Brain microvascular endothelial cell (primary cell): ENCODE measurements around the gene SERPINB8.

Experiments
- DNase-seq: peaks from one replicate; pipeline ENCODE4 v3.0.0-alpha.2; 2020
- H3K27ac ChIP-seq: fragments of 250-450 bp; sonication (Bioruptor Pico); 2 replicates; pipeline ENCODE4 v1.5.1; 2020; ENCODE audit warnings: mild to moderate bottlenecking, moderate library complexity
- H3K27me3 ChIP-seq: fragments of 250-450 bp; sonication (Bioruptor Pico); replicated peaks from 2 replicates; pipeline ENCODE4 v1.5.1; 2020; ENCODE audit warnings: mild to moderate bottlenecking
- H3K36me3 ChIP-seq: fragments of 250-450 bp; sonication (Bioruptor Pico); replicated peaks from 2 replicates; pipeline ENCODE4 v1.5.1; 2020; ENCODE audit warnings: mild to moderate bottlenecking
- H3K4me3 ChIP-seq: 2 replicates; pipeline ENCODE4 v1.5.1; 2011; ENCODE audit warnings: low read depth, mild to moderate bottlenecking, control low read depth, low read length, moderate library complexity
- in situ Hi-C: cut with HindIII; loops from 2 replicates; pipeline ENCODE4 v1.10.0; 2017; ENCODE audit warnings: low sequenced_read_pairs, low pct_ligation_motif_present
- TF ChIP-seq, protein P1 (sequence below): IDR thresholded peaks from 2 replicates; pipeline ENCODE4 v1.5.1; 2011; ENCODE audit warnings: low read depth, mild to moderate bottlenecking, moderate library complexity, low read length, control low read depth, inconsistent platforms; ENCODE audit errors: missing control alignments

The SERPINB8 gene

DNA sequence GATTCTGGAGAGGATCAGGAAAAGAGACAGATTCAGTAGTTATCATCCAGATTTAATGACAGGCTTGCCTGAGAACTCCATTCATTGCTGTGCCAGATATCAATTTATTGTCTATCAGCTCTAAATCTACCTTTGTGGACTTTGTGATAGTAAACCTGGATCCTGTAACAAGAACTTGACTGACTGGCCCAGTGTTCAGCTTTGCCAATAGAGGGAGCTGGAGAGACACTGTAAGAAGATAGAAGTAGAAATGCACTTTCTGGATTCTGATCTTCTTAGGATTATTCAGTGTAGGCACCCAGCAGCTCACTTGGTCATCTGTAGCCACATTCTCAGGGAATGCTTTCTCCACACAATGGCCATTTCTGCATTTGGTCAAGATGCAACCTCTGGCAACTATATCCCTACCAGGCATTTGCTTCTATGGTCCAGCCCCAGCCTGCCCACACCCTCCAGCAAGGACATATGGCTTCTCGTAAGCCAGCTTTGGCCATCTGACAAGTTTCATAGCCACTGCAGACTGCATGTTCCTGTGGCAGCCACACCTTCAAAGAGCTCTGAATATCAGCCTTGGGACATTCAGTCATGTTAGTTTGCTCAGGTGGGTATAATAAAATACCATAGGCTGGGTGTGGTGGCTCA, 6.1 kb upstream of the SERPINB8 start:
- DNase-seq = peak; percentile 54
- Histone ChIP-seq H3K27me3 (no peaks in the 10 kb centered on the region), H3K4me3 (no peak overlapping the region), H3K36me3 (no peaks in the 10 kb centered on the region), H3K27ac (no peak overlapping the region)
- in situ Hi-C loops = no loop called here
- TF ChIP-seq, protein P1, sequence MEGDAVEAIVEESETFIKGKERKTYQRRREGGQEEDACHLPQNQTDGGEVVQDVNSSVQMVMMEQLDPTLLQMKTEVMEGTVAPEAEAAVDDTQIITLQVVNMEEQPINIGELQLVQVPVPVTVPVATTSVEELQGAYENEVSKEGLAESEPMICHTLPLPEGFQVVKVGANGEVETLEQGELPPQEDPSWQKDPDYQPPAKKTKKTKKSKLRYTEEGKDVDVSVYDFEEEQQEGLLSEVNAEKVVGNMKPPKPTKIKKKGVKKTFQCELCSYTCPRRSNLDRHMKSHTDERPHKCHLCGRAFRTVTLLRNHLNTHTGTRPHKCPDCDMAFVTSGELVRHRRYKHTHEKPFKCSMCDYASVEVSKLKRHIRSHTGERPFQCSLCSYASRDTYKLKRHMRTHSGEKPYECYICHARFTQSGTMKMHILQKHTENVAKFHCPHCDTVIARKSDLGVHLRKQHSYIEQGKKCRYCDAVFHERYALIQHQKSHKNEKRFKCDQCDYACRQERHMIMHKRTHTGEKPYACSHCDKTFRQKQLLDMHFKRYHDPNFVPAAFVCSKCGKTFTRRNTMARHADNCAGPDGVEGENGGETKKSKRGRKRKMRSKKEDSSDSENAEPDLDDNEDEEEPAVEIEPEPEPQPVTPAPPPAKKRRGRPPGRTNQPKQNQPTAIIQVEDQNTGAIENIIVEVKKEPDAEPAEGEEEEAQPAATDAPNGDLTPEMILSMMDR = peak; percentile 93

DNA sequence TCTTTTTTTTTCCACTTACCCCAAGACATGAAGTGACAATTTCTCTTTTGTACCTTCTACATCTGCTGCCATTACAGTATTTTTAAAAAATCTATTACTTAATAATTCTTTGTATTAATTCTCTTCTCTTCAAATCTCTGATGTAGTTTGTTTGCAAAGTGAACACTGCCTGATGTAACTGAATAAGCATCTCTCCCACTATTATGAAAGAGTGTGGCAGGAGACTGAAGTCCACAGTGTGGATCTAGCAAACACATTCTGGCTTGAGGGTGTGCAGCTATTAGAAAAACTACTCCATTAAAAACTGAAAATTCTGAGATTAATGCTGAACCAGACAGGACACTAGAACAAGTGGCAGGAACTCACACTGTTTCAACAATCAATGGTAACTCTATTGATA, 5.0 kb upstream of the SERPINB8 start:
- H3K27me3 ChIP-seq = no peaks in the 10 kb centered on the region
- in situ Hi-C loops = no loop called here
- H3K27ac ChIP-seq = no peak overlapping the region
- no peak for DNase-seq
- H3K4me3 ChIP-seq = no peak overlapping the region
- TF ChIP-seq, protein P1 = no peak
- H3K36me3 ChIP-seq = no peaks in the 10 kb centered on the region

DNA sequence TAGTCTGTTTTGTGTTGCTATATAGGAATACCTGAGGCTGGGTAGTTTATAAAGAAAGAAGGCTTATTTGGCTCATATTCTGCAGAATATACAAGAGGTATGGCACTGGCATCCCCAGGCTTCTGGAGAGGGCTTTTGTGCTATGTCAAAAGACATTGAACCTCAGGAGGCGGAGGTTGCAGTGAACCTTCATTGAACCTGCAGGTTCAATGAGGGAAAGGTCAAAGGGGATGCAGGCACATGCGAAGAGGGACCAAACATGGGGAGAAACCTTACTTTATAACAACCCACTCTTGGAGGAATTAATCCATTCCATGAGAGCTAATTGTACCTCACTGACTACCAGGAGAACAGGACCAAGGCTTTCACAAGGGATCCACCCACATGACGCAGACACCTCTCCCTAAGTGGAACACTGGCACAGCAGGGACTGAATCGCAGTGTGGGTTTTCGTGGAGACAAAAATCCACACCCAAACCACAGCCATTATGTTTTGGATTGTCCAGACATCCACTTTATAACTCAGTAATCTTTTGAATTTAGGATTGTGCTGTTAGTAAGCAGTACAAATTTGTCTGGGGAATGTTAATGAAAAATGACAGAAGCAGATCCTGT, 4.1 kb upstream of the SERPINB8 start:
- DNase-seq = no peak
- no peak overlapping the region for H3K4me3 ChIP-seq
- TF ChIP-seq, protein P1 = no peak
- H3K27me3 ChIP-seq = no peaks in the 10 kb centered on the region
- in situ Hi-C loops = no loop called here
- no peaks in the 10 kb centered on the region for H3K36me3 ChIP-seq
- no peak overlapping the region for H3K27ac ChIP-seq

DNA sequence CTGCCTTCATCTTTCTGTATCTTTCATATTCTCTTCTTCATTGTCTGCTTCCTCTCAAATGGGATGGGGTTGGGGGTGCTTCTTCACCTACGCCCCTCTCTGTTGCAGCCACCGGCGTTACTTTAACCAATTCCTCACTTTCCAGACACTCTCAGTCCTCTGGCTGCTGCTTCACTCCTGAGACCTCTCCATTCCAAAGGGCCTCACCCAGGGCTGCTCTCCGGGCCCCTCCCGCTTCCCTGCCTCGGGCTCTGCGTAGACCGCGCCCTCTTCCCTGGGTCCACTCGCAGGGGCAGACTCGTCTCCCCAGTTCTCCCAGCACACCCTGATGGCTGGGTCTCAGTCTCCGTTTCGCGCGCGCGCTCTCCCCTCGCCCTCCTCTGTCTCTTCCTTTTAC, 926 bp downstream of the SERPINB8 start:
- H3K27ac ChIP-seq = peak overlapping the region; percentile 89
- no peak for DNase-seq
- H3K27me3 ChIP-seq = no peaks in the 10 kb centered on the region
- TF ChIP-seq, protein P1 = no peak
- in situ Hi-C loops = no loop called here
- peak overlapping the region; percentile 91 for H3K4me3 ChIP-seq
- no peaks in the 10 kb centered on the region for H3K36me3 ChIP-seq

DNA sequence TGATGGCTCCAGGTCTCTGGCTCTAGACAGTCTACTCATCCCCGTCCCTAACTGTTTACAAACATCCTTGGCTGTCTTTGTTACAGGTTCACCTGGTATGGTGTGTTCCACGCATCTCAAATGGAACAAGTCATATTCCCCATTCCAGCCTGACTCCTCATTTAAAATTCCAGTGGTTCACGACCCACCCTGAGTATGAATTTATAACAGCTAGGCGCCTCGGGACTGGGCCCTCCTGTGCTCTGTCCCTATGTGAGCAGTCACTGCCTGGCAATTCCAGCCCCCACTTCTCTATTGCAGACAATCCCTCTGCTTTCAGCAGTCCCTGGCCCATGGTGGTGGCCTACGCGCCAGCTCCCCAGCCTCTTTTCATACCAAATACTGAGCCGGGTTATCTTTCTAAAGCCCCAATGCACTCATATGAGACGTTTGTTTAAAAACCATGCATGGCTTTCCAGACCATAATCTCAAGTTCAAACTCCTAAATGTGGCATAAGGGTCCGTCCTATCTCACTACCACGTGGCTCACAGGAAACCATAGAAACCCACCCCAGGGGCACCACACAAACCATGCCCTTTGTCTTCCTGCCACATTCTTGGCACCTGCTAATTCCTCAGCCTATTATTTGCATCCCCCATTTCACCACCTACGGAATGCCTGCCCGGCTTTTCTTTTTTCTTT, 1.6 kb downstream of the SERPINB8 start:
- H3K27me3 ChIP-seq = no peaks in the 10 kb centered on the region
- in situ Hi-C loops = no loop called here
- peak overlapping the region; percentile 89 for H3K27ac ChIP-seq
- DNase-seq = no peak
- no peaks in the 10 kb centered on the region for H3K36me3 ChIP-seq
- H3K4me3 ChIP-seq = peak overlapping the region; percentile 91
- TF ChIP-seq, protein P1 = no peak

DNA sequence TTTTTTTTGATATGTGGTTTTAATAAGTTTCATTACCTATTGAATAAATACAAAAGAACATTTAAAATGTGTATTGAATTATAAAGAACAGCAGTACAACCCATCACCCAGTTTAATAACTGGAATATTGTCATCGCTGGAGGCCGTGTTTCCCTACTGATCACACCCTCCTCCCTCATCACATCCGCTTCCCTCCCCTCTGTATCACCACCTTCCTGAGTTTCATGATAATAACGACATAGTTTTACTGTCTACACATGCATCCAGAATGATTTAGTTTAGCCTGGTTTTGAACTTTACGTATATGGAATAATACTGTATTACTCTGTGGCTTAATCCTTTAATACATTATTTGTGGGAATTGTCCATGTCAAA, 2.1 kb downstream of the SERPINB8 start:
- no peak for DNase-seq
- H3K27ac ChIP-seq = no peak overlapping the region
- no peaks in the 10 kb centered on the region for H3K27me3 ChIP-seq
- H3K36me3 ChIP-seq = no peaks in the 10 kb centered on the region
- H3K4me3 ChIP-seq = no peak overlapping the region
- in situ Hi-C loops = no loop called here
- TF ChIP-seq, protein P1 = no peak
